Measurements from ENCODE around the gene CLDND2. TPM values are rescaled to one million over a fixed set of nuclear protein-coding genes. Genes with fewer than 3 reads are reported as not detected.

CLDND2 gene
- polyA plus RNA-seq, 4 donors: 0.25 to 4.1 (median 2.0) TPM; not detected in 1

DNA sequence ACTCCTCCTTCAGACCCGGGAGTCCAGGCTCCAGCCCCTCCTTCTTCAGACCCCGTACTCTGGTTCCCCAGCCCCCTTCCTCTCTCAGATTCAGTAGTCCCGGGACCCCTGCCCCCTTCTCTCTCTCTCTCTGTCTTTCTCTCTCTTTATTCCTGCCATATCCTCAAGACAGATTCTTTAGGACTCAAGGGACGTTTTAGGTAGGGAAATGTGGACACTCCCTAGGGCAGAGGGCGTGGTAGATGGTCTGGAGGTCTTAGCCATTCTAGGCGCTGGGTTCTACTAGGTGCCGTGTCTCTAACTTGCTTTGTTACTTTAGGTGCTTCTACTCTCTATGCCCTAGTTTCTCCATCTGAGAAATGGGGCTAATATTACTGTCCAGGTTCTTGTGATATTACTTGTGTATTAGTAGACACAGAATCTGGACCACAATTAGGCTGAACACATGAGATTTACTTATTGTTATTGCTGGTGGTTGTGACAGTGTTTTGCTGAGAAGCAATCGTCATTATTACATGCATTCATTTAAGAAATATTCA lies 22.3 kb upstream of the CLDND2 start:
- FAIRE-seq: no peak
- no peak for DNase-seq
- peaks cover 2 to 23% (median 3%) of the 10 kb centered on the region in 3 donors for H3K4me1 ChIP-seq (ENCODE audit: control insufficient read depth in 3 of 3, insufficient read depth in 2 of 3, low read depth in 1 of 3, low read length in 2 of 3)
- WGBS, 3 donors: 59 to 64% (median 64%) methylated on average over 8 of the region's 8 CpGs
- peak overlapping the region in 1 of 3 donors; percentile 81 for H3K27ac ChIP-seq (ENCODE audit: low read depth in 1 of 3, low read length in 2 of 3)
- H3K9me3 ChIP-seq (ENCODE audit: control insufficient read depth in 2 of 2, insufficient read depth in 1 of 2, low read depth in 1 of 2, low read length in 1 of 2): no peaks in the 10 kb centered on the region
- H3K4me3 ChIP-seq (ENCODE audit: low read depth in 1 of 3, low read length in 3 of 3): peak overlapping the region in 1 of 3 donors; percentile 49
- H3K27me3 ChIP-seq (ENCODE audit: control insufficient read depth in 3 of 3, insufficient read depth in 3 of 3, low read length in 3 of 3): no peaks in the 10 kb centered on the region
- H3K36me3 ChIP-seq (ENCODE audit: control insufficient read depth in 3 of 3, insufficient read depth in 2 of 3, low read depth in 1 of 3, low read length in 3 of 3): no peaks in the 10 kb centered on the region

DNA sequence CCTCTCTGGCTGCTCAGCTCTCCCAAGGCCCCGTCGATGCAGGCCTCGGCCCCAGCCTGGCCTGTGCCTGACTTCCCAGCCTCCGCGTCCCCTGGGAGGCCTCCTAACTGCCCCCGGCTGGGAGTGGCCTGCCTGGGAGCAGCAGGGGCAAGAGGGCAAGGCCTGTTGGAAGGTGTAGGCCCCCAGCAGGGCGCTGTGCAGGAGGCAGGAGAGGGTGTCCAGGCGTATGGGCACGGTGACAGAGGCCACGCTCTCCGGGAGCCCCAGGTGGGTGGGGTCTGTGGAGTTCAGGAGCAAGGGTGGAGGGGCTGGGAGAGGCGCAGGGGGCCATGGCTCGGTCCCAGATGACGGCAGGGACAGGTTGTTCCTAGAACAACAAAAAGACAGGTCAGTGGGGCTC lies 20.3 kb upstream of the CLDND2 start:
- Histone ChIP-seq H3K4me1 (ENCODE audit: control insufficient read depth in 3 of 3, insufficient read depth in 2 of 3, low read depth in 1 of 3, low read length in 2 of 3) (peaks cover 0 to 17% (median 0%) of the 10 kb centered on the region in 3 donors), H3K4me3 (ENCODE audit: low read depth in 1 of 3, low read length in 3 of 3) (peak overlapping the region in 1 of 3 donors; percentile 49), H3K27me3 (ENCODE audit: control insufficient read depth in 3 of 3, insufficient read depth in 3 of 3, low read length in 3 of 3) (no peaks in the 10 kb centered on the region), H3K9me3 (ENCODE audit: control insufficient read depth in 2 of 2, insufficient read depth in 1 of 2, low read depth in 1 of 2, low read length in 1 of 2) (no peaks in the 10 kb centered on the region), H3K36me3 (ENCODE audit: control insufficient read depth in 3 of 3, insufficient read depth in 2 of 3, low read depth in 1 of 3, low read length in 3 of 3) (no peaks in the 10 kb centered on the region), H3K27ac (ENCODE audit: low read depth in 1 of 3, low read length in 2 of 3) (peak overlapping the region in 1 of 3 donors; percentile 81)
- DNase-seq: peak in 1 of 2 donors; percentile 80
- no peak for FAIRE-seq
- 63 to 73% (median 69%) methylated on average over 13 to 14 of the region's 14 CpGs for WGBS, 3 donors

DNA sequence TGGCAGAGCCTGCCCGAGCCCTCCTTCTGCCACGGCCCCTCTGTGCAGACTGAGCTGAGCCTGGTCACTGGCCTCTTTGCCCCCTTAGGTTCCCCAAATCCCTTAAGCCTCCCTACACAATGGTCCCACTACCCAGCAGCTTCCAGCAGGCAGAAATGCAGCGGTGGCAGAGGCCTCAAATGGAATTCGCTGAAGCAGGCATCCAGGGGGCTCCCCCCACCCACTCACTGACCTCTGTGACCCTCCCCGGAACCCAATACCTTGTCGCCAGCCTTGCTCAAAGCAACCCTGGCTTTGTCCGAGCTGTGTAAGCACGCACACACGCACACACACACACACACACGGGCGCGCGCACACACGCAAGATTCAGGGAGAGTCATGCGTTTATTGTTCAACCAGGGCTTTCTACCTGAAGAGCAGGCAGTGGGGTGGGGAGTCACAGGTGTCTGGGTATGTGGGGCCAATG lies 19.2 kb upstream of the CLDND2 start, which contains the start of gene LIM2:
Gene LIM2, minus strand, starts transcription at position 51 of the 466 bp plus-strand sequence. CDS start 531 bp downstream, outside the sequence.
- Histone ChIP-seq H3K9me3 (ENCODE audit: control insufficient read depth in 2 of 2, insufficient read depth in 1 of 2, low read depth in 1 of 2, low read length in 1 of 2) (no peaks in the 10 kb centered on the region), H3K27ac (ENCODE audit: low read depth in 1 of 3, low read length in 2 of 3) (peak within 1 kb of the TSS in 1 of 3 donors; percentile 81), H3K4me3 (ENCODE audit: low read depth in 1 of 3, low read length in 3 of 3) (no peak within 1 kb of the TSS), H3K36me3 (ENCODE audit: control insufficient read depth in 3 of 3, insufficient read depth in 2 of 3, low read depth in 1 of 3, low read length in 3 of 3) (no peaks in the 10 kb centered on the region), H3K4me1 (ENCODE audit: control insufficient read depth in 3 of 3, insufficient read depth in 2 of 3, low read depth in 1 of 3, low read length in 2 of 3) (peaks cover 0 to 15% (median 0%) of the 10 kb centered on the region in 3 donors), H3K27me3 (ENCODE audit: control insufficient read depth in 3 of 3, insufficient read depth in 3 of 3, low read length in 3 of 3) (no peaks in the 10 kb centered on the region)
- DNase-seq: no peak
- WGBS, 3 donors: 83 to 91% (median 88%) methylated on average over 15 of the region's 15 CpGs
- no peak for FAIRE-seq

DNA sequence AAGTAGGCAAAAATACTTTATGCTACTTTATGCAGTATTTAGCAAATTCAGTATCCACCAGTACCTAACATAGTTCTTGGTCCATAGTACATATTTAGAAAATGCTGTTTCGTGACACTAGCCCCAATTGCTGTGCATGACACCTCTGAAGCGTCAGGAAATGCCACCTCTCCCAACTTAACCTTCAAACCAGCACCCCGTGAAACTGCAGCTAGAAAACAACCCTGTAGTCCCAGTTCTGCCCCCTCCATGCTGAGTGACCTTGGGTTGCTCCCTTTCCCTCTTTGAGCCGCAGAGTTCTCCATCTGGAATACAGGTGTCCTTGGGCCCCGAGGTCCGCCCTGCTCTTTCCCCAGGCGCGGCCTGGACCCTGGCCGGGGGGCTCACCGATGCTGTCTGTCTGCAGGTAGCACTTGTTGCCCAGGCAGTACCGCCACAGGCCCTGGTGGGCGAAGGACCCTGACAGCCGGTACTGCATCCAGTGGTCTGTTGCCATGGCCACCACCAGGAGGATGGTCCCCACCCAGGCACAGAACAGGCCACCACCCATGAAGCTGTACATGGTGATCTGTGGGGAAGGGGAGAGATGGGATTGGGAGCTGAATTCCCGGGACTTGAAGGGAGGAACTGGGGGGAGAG lies 18.2 kb upstream of the CLDND2 start:
- Histone ChIP-seq H3K9me3 (ENCODE audit: control insufficient read depth in 2 of 2, insufficient read depth in 1 of 2, low read depth in 1 of 2, low read length in 1 of 2) (no peaks in the 10 kb centered on the region), H3K27ac (ENCODE audit: low read depth in 1 of 3, low read length in 2 of 3) (no peak overlapping the region), H3K4me1 (ENCODE audit: control insufficient read depth in 3 of 3, insufficient read depth in 2 of 3, low read depth in 1 of 3, low read length in 2 of 3) (peaks cover 0 to 15% (median 0%) of the 10 kb centered on the region in 3 donors), H3K36me3 (ENCODE audit: control insufficient read depth in 3 of 3, insufficient read depth in 2 of 3, low read depth in 1 of 3, low read length in 3 of 3) (no peaks in the 10 kb centered on the region), H3K27me3 (ENCODE audit: control insufficient read depth in 3 of 3, insufficient read depth in 3 of 3, low read length in 3 of 3) (no peaks in the 10 kb centered on the region), H3K4me3 (ENCODE audit: low read depth in 1 of 3, low read length in 3 of 3) (no peak overlapping the region)
- 79 to 83% (median 80%) methylated on average over 14 of the region's 14 CpGs for WGBS, 3 donors
- FAIRE-seq (no peak), DNase-seq (no peak)

- DNase-seq (no peak), FAIRE-seq (no peak)
- 95 to 99% (median 98%) methylated on average over 4 of the region's 4 CpGs for WGBS, 3 donors
These were observed 13.2 kb upstream of the CLDND2 start for GRCh38 chr19:51382004-51382403.

GRCh38 chr19:51380379-51380778 lies 11.6 kb upstream of the CLDND2 start:
- no peaks in the 10 kb centered on the region for H3K27me3 ChIP-seq (ENCODE audit: control insufficient read depth in 3 of 3, insufficient read depth in 3 of 3, low read length in 3 of 3)
- FAIRE-seq (no peak), DNase-seq (no peak)
- H3K27ac ChIP-seq (ENCODE audit: low read depth in 1 of 3, low read length in 2 of 3): no peak overlapping the region
- H3K9me3 ChIP-seq (ENCODE audit: control insufficient read depth in 2 of 2, insufficient read depth in 1 of 2, low read depth in 1 of 2, low read length in 1 of 2): peaks cover 0 to 3% of the 10 kb centered on the region in 2 donors
- no peak overlapping the region for H3K4me3 ChIP-seq (ENCODE audit: low read depth in 1 of 3, low read length in 3 of 3)
- no peaks in the 10 kb centered on the region for H3K36me3 ChIP-seq (ENCODE audit: control insufficient read depth in 3 of 3, insufficient read depth in 2 of 3, low read depth in 1 of 3, low read length in 3 of 3)
- no peaks in the 10 kb centered on the region for H3K4me1 ChIP-seq (ENCODE audit: control insufficient read depth in 3 of 3, insufficient read depth in 2 of 3, low read depth in 1 of 3, low read length in 2 of 3)
- WGBS, 3 donors: 92 to 95% (median 94%) methylated on average over 9 of the region's 9 CpGs

More at GRCh38 chr19:51382004-51382403, 13.2 kb upstream of the CLDND2 start:
- peaks cover 0 to 3% of the 10 kb centered on the region in 2 donors for H3K9me3 ChIP-seq (ENCODE audit: control insufficient read depth in 2 of 2, insufficient read depth in 1 of 2, low read depth in 1 of 2, low read length in 1 of 2)
- no peak overlapping the region for H3K4me3 ChIP-seq (ENCODE audit: low read depth in 1 of 3, low read length in 3 of 3)
- no peaks in the 10 kb centered on the region for H3K36me3 ChIP-seq (ENCODE audit: control insufficient read depth in 3 of 3, insufficient read depth in 2 of 3, low read depth in 1 of 3, low read length in 3 of 3)
- H3K4me1 ChIP-seq (ENCODE audit: control insufficient read depth in 3 of 3, insufficient read depth in 2 of 3, low read depth in 1 of 3, low read length in 2 of 3): no peaks in the 10 kb centered on the region
- no peaks in the 10 kb centered on the region for H3K27me3 ChIP-seq (ENCODE audit: control insufficient read depth in 3 of 3, insufficient read depth in 3 of 3, low read length in 3 of 3)
- no peak overlapping the region for H3K27ac ChIP-seq (ENCODE audit: low read depth in 1 of 3, low read length in 2 of 3)

GRCh38 chr19:51377422-51377821 lies 8.6 kb upstream of the CLDND2 start:
- WGBS, 3 donors: 78 to 89% (median 80%) methylated on average over 2 of the region's 2 CpGs
- Histone ChIP-seq H3K27me3 (ENCODE audit: control insufficient read depth in 3 of 3, insufficient read depth in 3 of 3, low read length in 3 of 3) (no peaks in the 10 kb centered on the region), H3K27ac (ENCODE audit: low read depth in 1 of 3, low read length in 2 of 3) (no peak overlapping the region), H3K4me3 (ENCODE audit: low read depth in 1 of 3, low read length in 3 of 3) (no peak overlapping the region), H3K9me3 (ENCODE audit: control insufficient read depth in 2 of 2, insufficient read depth in 1 of 2, low read depth in 1 of 2, low read length in 1 of 2) (peaks cover 0 to 3% of the 10 kb centered on the region in 2 donors), H3K4me1 (ENCODE audit: control insufficient read depth in 3 of 3, insufficient read depth in 2 of 3, low read depth in 1 of 3, low read length in 2 of 3) (no peaks in the 10 kb centered on the region), H3K36me3 (ENCODE audit: control insufficient read depth in 3 of 3, insufficient read depth in 2 of 3, low read depth in 1 of 3, low read length in 3 of 3) (no peaks in the 10 kb centered on the region)
- DNase-seq: no peak
- no peak for FAIRE-seq

GRCh38 chr19:51375504-51376221 lies 6.9 kb upstream of the CLDND2 start:
- DNase-seq (peak in 1 of 2 donors; percentile 27), FAIRE-seq (no peak)
- H3K9me3 ChIP-seq (ENCODE audit: control insufficient read depth in 2 of 2, insufficient read depth in 1 of 2, low read depth in 1 of 2, low read length in 1 of 2): no peaks in the 10 kb centered on the region
- H3K4me3 ChIP-seq (ENCODE audit: low read depth in 1 of 3, low read length in 3 of 3): no peak overlapping the region
- no peaks in the 10 kb centered on the region for H3K36me3 ChIP-seq (ENCODE audit: control insufficient read depth in 3 of 3, insufficient read depth in 2 of 3, low read depth in 1 of 3, low read length in 3 of 3)
- no peaks in the 10 kb centered on the region for H3K27me3 ChIP-seq (ENCODE audit: control insufficient read depth in 3 of 3, insufficient read depth in 3 of 3, low read length in 3 of 3)
- 45 to 50% (median 46%) methylated on average over 10 to 11 of the region's 11 CpGs for WGBS, 3 donors
- H3K4me1 ChIP-seq (ENCODE audit: control insufficient read depth in 3 of 3, insufficient read depth in 2 of 3, low read depth in 1 of 3, low read length in 2 of 3): no peaks in the 10 kb centered on the region
- no peak overlapping the region for H3K27ac ChIP-seq (ENCODE audit: low read depth in 1 of 3, low read length in 2 of 3)

Data from small intestine (tissue), 7 donors.